Mucosa of stomach (tissue), 1 donor: ENCODE results near the gene MXD1.
A peak's percentile ranks its signal among the peaks of the same experiment; 100 is the strongest.

Source experiments
- H3K27me3 ChIP-seq: one replicate; pipeline ENCODE4 v1.7.0; 2013; ENCODE audit warnings: mild to moderate bottlenecking, low read length; ENCODE audit not compliant: control insufficient read depth, insufficient read depth
- H3K36me3 ChIP-seq: one replicate; pipeline ENCODE4 v1.7.0; 2013; ENCODE audit warnings: low read length; ENCODE audit not compliant: control insufficient read depth, insufficient read depth
- H3K4me1 ChIP-seq: one replicate; pipeline ENCODE4 v1.7.0; 2013; ENCODE audit warnings: mild to moderate bottlenecking, low read length; ENCODE audit not compliant: control insufficient read depth, insufficient read depth
- H3K4me3 ChIP-seq: one replicate; pipeline ENCODE4 v1.7.0; 2013; ENCODE audit warnings: low read length
- H3K9ac ChIP-seq: one replicate; pipeline ENCODE4 v1.7.0; 2013; ENCODE audit warnings: mild to moderate bottlenecking, low read length, moderate library complexity
- H3K9me3 ChIP-seq: one replicate; pipeline ENCODE4 v1.7.0; 2013; ENCODE audit warnings: mild to moderate bottlenecking, low read length, moderate library complexity; ENCODE audit not compliant: control insufficient read depth
- donor health status: Pancreatic carcinoma.

MXD1 gene

DNA sequence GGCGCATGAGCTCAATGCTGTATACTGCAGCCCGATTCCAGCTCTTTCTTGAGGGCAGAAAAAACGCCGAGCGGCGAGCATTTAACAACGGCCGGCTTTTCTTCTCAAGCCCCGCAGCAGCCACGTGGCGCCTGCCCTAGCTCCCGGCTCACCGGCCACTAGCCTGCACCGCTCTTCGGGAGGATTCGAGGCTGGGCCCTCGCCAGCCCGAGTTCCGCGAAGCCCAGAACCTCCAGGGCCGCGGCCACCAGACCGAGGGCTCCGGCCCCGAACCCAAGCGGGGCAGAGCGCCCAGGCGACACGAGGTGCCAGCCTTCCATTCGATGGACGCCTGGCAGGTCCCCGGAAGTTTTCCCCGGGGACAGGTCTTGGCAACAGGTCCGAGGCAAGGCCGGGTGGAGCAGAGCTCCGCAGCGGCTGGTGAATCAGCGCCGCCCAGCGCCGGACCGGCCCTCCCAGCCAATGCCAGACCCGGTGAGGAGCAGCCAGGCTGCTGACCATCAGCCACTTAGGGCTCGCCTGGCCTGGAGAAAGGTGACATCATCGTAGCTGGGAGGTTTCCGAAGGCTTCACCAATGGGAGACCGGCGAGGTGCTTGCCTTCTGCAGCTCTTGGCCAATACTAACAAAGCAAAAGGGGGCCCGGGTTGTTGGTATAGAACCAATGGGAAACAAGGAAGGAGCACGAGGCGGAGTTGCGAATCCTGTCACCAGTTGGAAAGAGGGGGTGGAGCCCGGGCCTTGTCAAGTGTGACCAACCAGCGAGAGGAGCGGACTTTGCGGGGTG is 552 bp upstream of the MXD1 start:
- no peaks in the 10 kb centered on the region for H3K9me3 ChIP-seq
- H3K36me3 ChIP-seq, result no peaks in the 10 kb centered on the region
- H3K9ac ChIP-seq, result peak overlapping the region; percentile 92
- peaks cover 6% of the 10 kb centered on the region for H3K4me1 ChIP-seq
- H3K4me3 ChIP-seq, result peak overlapping the region; percentile 83
- no peaks in the 10 kb centered on the region for H3K27me3 ChIP-seq

DNA sequence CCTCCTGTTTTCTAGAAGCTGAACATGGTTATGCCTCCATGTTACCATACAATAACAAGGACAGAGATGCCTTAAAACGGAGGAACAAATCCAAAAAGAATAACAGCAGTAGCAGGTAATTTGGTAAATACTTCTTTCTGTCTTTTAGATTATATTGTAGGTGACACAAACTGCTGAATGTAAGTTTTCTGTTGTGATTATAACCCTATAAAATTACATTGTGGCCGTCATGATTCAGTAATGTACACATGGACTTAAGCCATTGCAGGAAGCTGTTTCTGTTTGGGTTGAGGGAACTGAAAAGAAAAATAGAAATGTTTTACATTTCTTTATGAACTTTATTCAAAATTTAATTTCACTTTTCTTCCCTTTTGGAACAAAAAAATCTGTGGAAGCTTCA is 1.2 kb downstream of the MXD1 start:
- peaks cover 6% of the 10 kb centered on the region for H3K4me1 ChIP-seq
- H3K9ac ChIP-seq, result peak overlapping the region; percentile 97
- H3K36me3 ChIP-seq, result no peaks in the 10 kb centered on the region

DNA sequence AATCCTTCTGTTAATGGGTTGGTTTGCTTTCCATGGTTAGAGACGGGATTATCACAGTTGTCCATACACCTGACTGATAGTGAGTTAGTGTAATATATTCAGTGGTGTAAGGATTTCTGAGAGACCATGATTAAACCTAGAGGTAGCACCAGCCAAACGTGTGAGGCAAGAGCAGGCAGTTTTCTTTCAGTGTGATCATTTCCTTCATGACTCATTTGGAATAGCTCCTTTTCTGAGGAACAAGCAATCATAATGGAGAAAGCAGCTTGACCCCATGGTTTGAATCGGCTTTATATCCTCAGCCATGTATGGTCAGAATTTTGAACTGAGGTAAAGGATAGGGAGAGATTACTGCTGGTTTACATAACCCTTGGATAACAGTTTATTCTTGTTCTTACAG is 2.9 kb downstream of the MXD1 start:
- Histone ChIP-seq H3K9me3 (no peaks in the 10 kb centered on the region), H3K27me3 (no peaks in the 10 kb centered on the region), H3K4me1 (peaks cover 6% of the 10 kb centered on the region), H3K36me3 (peaks cover 6% of the 10 kb centered on the region), H3K4me3 (no peak overlapping the region), H3K9ac (peak overlapping the region; percentile 97)

More for the DNA sequence above, 1.2 kb downstream of the MXD1 start:
- Histone ChIP-seq H3K9me3 (no peaks in the 10 kb centered on the region), H3K4me3 (peak overlapping the region; percentile 74), H3K27me3 (no peaks in the 10 kb centered on the region)

DNA sequence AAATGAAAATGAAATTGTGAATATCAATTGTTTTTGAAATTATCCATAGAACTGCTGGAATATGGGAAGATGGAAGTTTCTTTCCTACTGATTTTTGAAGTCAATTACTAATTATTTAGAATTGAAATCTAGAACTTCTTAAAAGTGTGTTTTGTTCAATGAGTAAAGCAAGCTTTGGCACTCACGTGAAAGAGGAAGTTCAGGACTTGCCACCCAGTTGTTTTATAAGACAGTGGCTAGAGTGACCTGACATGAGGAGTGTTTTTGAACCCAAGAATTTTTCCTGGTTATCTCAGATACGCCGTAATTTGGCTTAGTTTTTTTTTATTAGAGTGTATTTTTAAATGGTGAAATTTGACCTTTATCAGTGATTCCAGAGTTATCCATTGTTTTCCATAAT is 3.5 kb downstream of the MXD1 start:
- peak overlapping the region; percentile 42 for H3K9ac ChIP-seq

DNA sequence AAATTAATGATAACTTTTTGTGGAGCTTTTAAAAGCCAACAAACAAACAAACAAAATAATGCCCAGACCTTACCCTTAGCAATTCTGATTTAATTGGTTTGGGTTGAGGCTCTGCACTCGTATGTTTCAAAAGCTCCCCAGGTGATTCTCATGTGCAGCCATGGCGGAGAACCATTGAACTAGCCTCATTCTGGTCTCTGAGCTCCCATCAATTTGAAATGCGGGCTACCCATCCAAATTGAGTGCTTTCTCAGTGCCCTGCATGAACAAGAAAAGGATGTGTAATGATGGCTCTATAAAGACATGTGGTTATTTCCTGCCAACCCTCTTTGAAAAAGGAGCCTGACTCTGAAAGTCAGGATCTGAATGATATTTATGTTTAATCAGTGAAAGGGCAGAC is 8.2 kb downstream of the MXD1 start:
- H3K4me1 ChIP-seq, result peaks cover 17% of the 10 kb centered on the region
- no peaks in the 10 kb centered on the region for H3K9me3 ChIP-seq
- H3K36me3 ChIP-seq, result peaks cover 17% of the 10 kb centered on the region

More for the DNA sequence above, 3.5 kb downstream of the MXD1 start:
- Histone ChIP-seq H3K4me1 (peaks cover 6% of the 10 kb centered on the region), H3K9me3 (no peaks in the 10 kb centered on the region), H3K4me3 (no peak overlapping the region), H3K36me3 (peaks cover 11% of the 10 kb centered on the region), H3K27me3 (no peaks in the 10 kb centered on the region)

DNA sequence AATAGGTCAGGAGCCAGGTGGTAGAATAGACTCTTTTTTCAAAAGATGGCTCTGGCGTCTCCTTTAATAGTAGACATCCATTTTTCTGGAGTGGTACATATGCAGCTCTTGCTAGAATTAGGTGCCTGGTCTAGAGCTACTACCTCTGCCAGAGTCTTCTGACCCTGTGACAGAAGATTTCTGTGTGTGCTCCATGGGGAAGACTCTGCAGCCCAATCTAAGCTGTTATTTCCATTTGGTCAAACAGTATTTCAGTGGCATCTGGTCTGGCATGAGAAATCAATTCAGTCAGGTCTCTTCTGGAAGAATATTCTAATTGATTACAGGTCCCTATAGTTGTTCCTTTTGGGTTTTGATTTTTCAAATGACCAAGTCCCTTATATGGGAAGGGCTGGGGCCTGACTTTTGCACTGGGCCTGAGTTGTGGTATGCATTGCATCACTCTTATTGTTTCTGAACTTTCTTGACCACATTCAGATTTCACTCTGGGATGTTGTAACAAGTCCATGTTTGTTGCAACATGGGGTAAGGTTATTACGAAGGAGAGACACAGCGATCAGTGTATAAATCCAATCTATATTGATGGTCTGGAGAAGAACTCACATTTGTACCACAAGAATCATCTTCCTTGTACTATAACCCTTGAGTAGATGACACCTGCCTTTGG is 12.1 kb downstream of the MXD1 start:
- no peak overlapping the region for H3K9ac ChIP-seq
- H3K4me1 ChIP-seq, result peaks cover 26% of the 10 kb centered on the region
- no peaks in the 10 kb centered on the region for H3K9me3 ChIP-seq
- peaks cover 15% of the 10 kb centered on the region for H3K36me3 ChIP-seq
- no peaks in the 10 kb centered on the region for H3K27me3 ChIP-seq
- no peak overlapping the region for H3K4me3 ChIP-seq

More for the DNA sequence above, 8.2 kb downstream of the MXD1 start:
- Histone ChIP-seq H3K9ac (no peak overlapping the region), H3K27me3 (no peaks in the 10 kb centered on the region), H3K4me3 (no peak overlapping the region)

DNA sequence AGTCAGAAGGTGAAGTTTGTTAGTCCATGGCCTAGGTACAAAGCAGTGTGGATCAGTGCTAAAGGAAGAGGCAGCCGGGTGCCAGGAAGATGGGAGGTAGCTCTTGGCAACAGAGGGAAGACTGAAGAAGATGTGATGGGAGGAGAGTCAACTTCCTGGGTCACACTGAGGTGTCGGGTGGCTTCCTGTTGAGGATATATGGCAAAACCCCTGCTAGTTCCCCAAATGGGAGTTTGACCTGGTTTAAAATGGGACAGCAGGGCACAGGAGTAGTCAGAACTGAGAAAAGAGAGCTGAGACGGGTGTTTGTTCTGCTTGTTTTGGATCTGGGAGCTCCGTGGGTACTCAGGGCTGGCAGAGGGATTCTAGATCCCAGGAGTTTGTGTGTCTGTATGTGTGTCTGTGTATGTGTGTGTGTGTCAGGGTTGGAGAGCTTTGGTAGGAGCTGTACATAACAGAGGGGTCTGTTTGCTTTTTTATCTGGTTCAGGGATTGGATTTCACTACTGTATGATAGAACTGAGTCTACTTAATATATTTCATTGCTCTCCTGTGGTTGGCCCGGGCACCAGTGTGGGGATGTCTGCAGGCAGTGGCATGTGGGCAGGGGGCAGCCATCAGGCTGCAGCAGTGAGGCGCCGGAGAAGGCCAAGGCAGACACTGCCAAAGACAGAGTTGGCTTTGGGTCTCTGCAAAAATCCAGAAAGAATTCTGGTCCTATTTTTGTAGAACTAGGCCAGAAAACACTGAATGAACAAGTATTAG is 17.1 kb downstream of the MXD1 start:
- no peaks in the 10 kb centered on the region for H3K27me3 ChIP-seq
- H3K9me3 ChIP-seq, result no peaks in the 10 kb centered on the region
- peaks cover 44% of the 10 kb centered on the region for H3K4me1 ChIP-seq
- no peak overlapping the region for H3K9ac ChIP-seq
- H3K4me3 ChIP-seq, result no peak overlapping the region
- H3K36me3 ChIP-seq, result peaks cover 20% of the 10 kb centered on the region

DNA sequence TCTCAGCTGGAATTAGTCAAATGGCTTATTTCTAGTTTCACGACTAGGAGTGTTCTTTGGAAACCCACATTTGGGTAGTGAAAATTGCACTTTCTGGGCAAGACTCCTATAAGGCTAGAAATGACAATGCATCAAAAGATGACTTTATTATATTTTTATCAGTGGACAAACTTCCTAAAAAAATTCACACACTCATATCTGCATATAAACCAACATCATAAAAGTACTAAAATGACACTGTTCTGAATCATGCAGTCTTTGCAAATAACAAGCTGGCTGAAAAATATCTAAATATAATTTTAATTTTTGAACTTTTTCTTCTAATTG is 17.6 kb downstream of the MXD1 start:
- Histone ChIP-seq H3K4me1 (peaks cover 40% of the 10 kb centered on the region), H3K4me3 (no peak overlapping the region), H3K9me3 (no peaks in the 10 kb centered on the region), H3K36me3 (peaks cover 25% of the 10 kb centered on the region), H3K9ac (no peak overlapping the region), H3K27me3 (no peaks in the 10 kb centered on the region)

DNA sequence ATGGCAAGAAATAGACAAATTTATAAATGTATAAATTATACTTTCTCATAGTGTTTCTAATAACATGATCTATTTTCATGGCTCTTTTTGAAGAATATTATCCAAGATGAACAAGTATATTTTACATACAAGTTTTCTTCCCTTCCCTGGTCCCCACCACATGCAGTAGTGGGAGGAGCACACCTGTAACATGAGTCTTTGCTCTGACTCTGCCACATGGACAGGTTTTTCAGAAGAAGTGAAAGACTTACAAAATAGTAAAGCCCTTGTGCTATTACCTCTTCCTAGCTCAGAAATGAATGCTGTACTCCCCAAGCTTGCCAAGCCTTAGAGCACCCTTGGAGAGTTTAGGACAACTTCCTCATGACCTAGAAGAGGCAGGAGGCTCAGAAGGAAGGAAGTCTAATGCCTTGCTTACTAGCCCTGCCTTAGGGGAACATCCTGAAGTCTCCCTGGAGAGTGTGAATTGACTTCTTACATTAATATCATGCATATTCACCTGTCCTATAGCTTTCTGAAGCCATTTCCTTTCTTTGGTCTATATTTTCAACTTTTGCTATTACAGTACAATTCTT is 18.4 kb downstream of the MXD1 start:
- no peaks in the 10 kb centered on the region for H3K9me3 ChIP-seq
- H3K9ac ChIP-seq, result peak overlapping the region; percentile 3
- H3K27me3 ChIP-seq, result no peaks in the 10 kb centered on the region
- H3K4me1 ChIP-seq, result peaks cover 33% of the 10 kb centered on the region
- H3K4me3 ChIP-seq, result no peak overlapping the region
- H3K36me3 ChIP-seq, result peaks cover 29% of the 10 kb centered on the region

DNA sequence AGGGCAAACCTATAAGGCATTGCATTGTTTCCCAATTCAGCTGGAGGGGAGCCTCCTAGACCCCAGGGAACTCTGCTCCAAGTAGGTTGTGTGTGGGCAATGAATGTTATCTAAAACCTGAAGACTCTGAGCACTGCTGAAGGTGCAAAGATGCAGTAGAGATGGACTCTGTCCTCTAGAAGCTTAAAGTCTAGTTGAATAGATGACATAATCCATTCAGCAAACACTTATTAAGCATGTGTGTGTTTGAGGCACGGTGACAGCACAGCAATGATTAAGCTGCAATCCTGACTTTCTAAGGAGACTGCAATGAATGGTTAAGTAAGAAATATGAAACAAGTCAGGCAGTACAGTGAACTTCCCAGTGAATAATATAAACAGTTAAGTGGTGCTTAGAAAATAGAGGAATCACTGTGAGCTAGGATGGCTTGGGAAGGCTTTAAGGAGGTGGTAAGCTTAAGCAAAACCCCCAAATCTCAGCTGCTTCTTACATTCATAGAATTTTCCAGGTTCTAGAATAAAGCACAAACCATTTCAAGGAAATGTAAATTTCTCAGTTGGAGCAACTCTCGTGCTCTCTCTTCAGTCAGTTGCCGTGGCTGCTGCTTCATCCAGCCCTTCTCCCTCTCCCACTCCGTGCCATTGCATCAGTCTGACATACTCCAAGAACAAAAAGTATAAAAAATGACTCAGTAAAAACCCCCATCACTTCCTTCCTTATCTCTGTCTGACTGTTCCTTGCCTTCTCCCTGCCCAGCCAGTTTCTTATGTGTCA is 19.1 kb downstream of the MXD1 start:
- no peak overlapping the region for H3K4me3 ChIP-seq
- H3K9ac ChIP-seq, result peak overlapping the region; percentile 3
- H3K27me3 ChIP-seq, result no peaks in the 10 kb centered on the region
- no peaks in the 10 kb centered on the region for H3K9me3 ChIP-seq
- H3K4me1 ChIP-seq, result peaks cover 26% of the 10 kb centered on the region
- peaks cover 27% of the 10 kb centered on the region for H3K36me3 ChIP-seq

DNA sequence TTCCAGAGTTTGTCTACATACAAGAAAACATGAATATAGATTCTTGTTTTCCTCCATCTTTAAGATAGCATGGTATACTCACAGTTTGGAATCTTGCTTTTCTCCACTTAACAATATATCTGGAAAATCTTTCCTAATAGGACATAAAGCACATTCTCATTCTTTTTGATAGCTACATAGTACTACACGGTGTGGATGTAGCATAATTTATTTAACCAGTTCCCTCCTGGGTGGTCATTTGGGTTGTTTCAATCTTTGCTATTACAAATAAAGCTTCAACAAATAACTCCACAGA is 19.7 kb downstream of the MXD1 start:
- H3K9ac ChIP-seq, result no peak overlapping the region
- no peaks in the 10 kb centered on the region for H3K27me3 ChIP-seq
- H3K4me3 ChIP-seq, result no peak overlapping the region
- peaks cover 24% of the 10 kb centered on the region for H3K4me1 ChIP-seq
- H3K9me3 ChIP-seq, result no peaks in the 10 kb centered on the region
- H3K36me3 ChIP-seq, result peaks cover 27% of the 10 kb centered on the region
